K562 (cell line): Measurements from ENCODE around the gene PFKL. TPM values are rescaled to one million over a fixed set of nuclear protein-coding genes. Genes with fewer than 3 reads are reported as not detected.

ENCODE experiments used
- ATF1 ChIP-seq, 2 experiments: fragments of 450-650 bp in 1 of 2; IDR thresholded peaks; 2 replicates each; pipeline ENCODE4 v1.6.1; 2016; ENCODE audit warnings: missing compliant biosample characterization in 1 of 2, missing genetic modification characterization in 1 of 2
- BRCA1 ChIP-seq, 2 experiments: fragments of 450-650 bp in 1 of 2; sonication (generic) in 1 of 2; formaldehyde crosslinking in 1 of 2; IDR thresholded peaks; 2 replicates each; pipeline versions ENCODE4 v1.5.0 to v1.6.1; 2017 to 2020; ENCODE audit warnings: mild to moderate bottlenecking in 1 of 2, missing genetic modification reagents in 1 of 2
- JUN ChIP-seq, 2 experiments: sonication (generic) in 1 of 2; formaldehyde crosslinking in 1 of 2; IDR thresholded peaks; 2 replicates each; pipeline versions ENCODE4 v1.6.1 to v1.8.0; 2012 to 2022; ENCODE audit warnings: borderline replicate concordance in 2 of 2, mild to moderate bottlenecking in 2 of 2, improper control_type of control experiment in 1 of 2, low read depth in 1 of 2, low read length in 1 of 2, missing genetic modification reagents in 1 of 2
- KAT7 ChIP-seq: sonication (generic); formaldehyde crosslinking; IDR thresholded peaks from 2 replicates; pipeline ENCODE4 v1.8.0; 2022; ENCODE audit warnings: missing genetic modification reagents, mild to moderate bottlenecking, borderline replicate concordance
- MXD1 ChIP-seq: fragments of 250-450 bp; sonication (Bioruptor Pico); IDR thresholded peaks from 2 replicates; pipeline ENCODE4 v1.8.0; 2021; ENCODE audit warnings: borderline replicate concordance, mild to moderate bottlenecking, moderate library complexity; ENCODE audit not compliant: poor library complexity, severe bottlenecking
- NR4A1 ChIP-seq, 2 experiments: fragments of 250-450 bp in 1 of 2; fragments of 450-650 bp in 1 of 2; sonication (Bioruptor Pico) in 1 of 2; IDR thresholded peaks; 2 replicates each; pipeline versions ENCODE4 v1.4.0 to v1.6.1; 2016 to 2020; ENCODE audit warnings: mild to moderate bottlenecking in 2 of 2, missing compliant biosample characterization in 1 of 2, missing genetic modification characterization in 1 of 2, moderate library complexity in 1 of 2
- PML ChIP-seq: IDR thresholded peaks from 2 replicates; pipeline ENCODE4 v1.6.1; 2012; ENCODE audit warnings: low read length, inconsistent platforms
- POLR2AphosphoS2 ChIP-seq: IDR thresholded peaks from 2 replicates; pipeline ENCODE4 v1.6.1; 2012; ENCODE audit warnings: low read length, improper control_type of control experiment
- POLR2B ChIP-seq: fragments of 450-650 bp; IDR thresholded peaks from 2 replicates; pipeline ENCODE4 v1.6.1; 2018; ENCODE audit warnings: low read depth; ENCODE audit not compliant: partially characterized antibody
- POLR2G ChIP-seq: fragments of 200-400 bp; formaldehyde crosslinking; IDR thresholded peaks from 2 replicates; pipeline ENCODE4 v1.6.1; 2017; ENCODE audit warnings: low read depth, mild to moderate bottlenecking, antibody characterized with exemption, low read length, moderate library complexity
- RBBP5 ChIP-seq: fragments of 200-600 bp; sonication (generic); IDR thresholded peaks from 2 replicates; pipeline ENCODE4 v1.6.1; 2012; ENCODE audit warnings: borderline replicate concordance, mild to moderate bottlenecking, low read length, control low read depth, inconsistent platforms; ENCODE audit not compliant: insufficient read depth, poor library complexity, severe bottlenecking
- STAT5B ChIP-seq: fragments of 250-450 bp; sonication (Bioruptor Pico); IDR thresholded peaks from 2 replicates; pipeline ENCODE4 v1.8.0; 2021; ENCODE audit warnings: mild to moderate bottlenecking, inconsistent platforms
- TBP ChIP-seq: optimal IDR thresholded peaks from 2 replicates; pipeline ENCODE3; 2011; ENCODE audit warnings: low read depth, low read length, improper control_type of control experiment
- THAP12 ChIP-seq: fragments of 250-450 bp; sonication (Bioruptor Pico); IDR thresholded peaks from 2 replicates; pipeline ENCODE4 v1.9.0; 2021; ENCODE audit warnings: mild to moderate bottlenecking, inconsistent platforms
- XRCC5 ChIP-seq: fragments of 200-400 bp; formaldehyde crosslinking; IDR thresholded peaks from 2 replicates; pipeline ENCODE4 v1.6.1; 2017; ENCODE audit warnings: low read depth, mild to moderate bottlenecking, low read length
- ZFX ChIP-seq: sonication (generic); formaldehyde crosslinking; IDR thresholded peaks from 2 replicates; pipeline ENCODE4 v1.8.0; 2022; ENCODE audit warnings: mild to moderate bottlenecking, missing genetic modification reagents, moderate library complexity
- ZNF316 ChIP-seq: fragments of 450-650 bp; IDR thresholded peaks from 2 replicates; pipeline ENCODE4 v1.6.1; 2016
- ZNF655 ChIP-seq: fragments of 250-450 bp; sonication (Bioruptor Pico); IDR thresholded peaks from 2 replicates; pipeline ENCODE4 v1.5.0; 2021
- polyA plus RNA-seq, 8 experiments: library from polyadenylated mRNA; depleted of rRNA in 4 of 8; stranded (reverse) in 5 of 8; unstranded in 3 of 8; fragments of >200 nt; fragmentation: Nextera tagmentation in 2 of 8; fragmentation: Illumina TruSeq in 1 of 8; extraction: Ambion mirVana in 2 of 8; extraction: Trizol in 1 of 8; gene quantifications; 2 replicates each; pipeline versions ENCODE4 v1.2.1 to v1.2.3, GENCODE V29; 2011 to 2014; ENCODE audit warnings: inconsistent platforms in 1 of 8, missing spikeins in 1 of 8
- total RNA-seq, 7 experiments: library from RNA; depleted of rRNA in 6 of 7; stranded (reverse); fragments of >200 nt in 6 of 7; fragmentation: Illumina TruSeq in 2 of 7; extraction: Trizol in 2 of 7; gene quantifications; 2 replicates each; pipeline versions ENCODE4 v1.2.1 to v1.2.3, GENCODE V29; 2011 to 2021; ENCODE audit warnings: low replicate concordance in 1 of 7
- TF ChIP-seq, protein P1 (sequence below), 2 experiments: IDR thresholded peaks; 2 replicates each; pipeline ENCODE4 v1.6.1; 2011; ENCODE audit warnings: borderline replicate concordance in 1 of 2, control low read depth in 1 of 2, low read depth in 1 of 2, low read length in 1 of 2, mild to moderate bottlenecking in 1 of 2, mixed read lengths in 1 of 2, moderate library complexity in 1 of 2; ENCODE audit not compliant: insufficient read depth in 1 of 2, insufficient read length in 1 of 2, poor library complexity in 1 of 2, severe bottlenecking in 1 of 2; ENCODE audit errors: extremely low read depth in 1 of 2

The PFKL gene
- total and polyA plus RNA-seq, 9 of the 15 experiments (the other 6 are each of a cell fraction or from before 2014, with no cell fraction given) = 1.1 to 124 (median 45.6) TPM

DNA sequence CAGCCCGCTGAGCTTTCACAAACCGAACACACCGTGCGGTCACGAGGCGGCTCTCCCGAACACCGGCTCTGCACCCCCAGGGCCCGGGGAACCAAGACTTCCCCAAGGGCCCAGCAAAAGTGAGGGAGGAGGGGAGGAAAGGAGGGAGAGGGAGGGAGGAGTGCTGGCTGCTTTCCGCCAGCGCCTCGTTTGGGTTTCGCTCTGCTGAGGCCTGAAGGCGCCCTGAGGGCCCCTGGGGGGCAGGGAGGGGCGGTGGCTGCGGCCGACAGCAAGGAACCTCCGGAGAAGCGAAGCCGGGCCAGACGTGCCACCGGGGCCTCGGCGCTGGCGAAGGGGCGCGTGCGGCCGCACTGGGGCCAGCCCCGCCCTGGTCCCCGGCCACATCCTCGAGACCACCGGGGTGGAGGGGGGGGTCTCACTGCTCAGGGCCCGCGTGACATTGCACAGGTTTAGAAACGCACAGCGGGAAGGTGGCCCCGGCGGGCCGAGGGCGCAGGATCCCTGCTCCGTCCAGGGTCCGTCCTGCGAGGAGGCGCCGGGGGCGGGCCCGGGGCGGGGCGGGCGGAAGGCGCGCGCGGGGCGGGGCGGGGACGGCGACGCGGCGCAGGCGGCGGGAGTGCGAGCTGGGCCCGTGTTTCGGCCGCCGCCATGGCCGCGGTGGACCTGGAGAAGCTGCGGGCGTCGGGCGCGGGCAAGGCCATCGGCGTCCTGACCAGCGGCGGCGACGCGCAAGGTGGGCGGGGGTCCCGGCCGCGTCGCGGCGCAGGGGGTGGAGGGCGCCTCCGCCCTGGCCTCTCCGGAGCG lies at the start of gene PFKL (continued):
- no peak for TF ChIP-seq JUN (IDR thresholded peaks at IDR 0.05; ENCODE audit: borderline replicate concordance, low read depth, low read length)
- 0 out of 2 replicates have a peak, but pooled peaks have one; percentile 52 for TF ChIP-seq JUN (CRISPR knock-in tag; IDR thresholded peaks at IDR 0.05; ENCODE audit: borderline replicate concordance)
- no peak for TF ChIP-seq KAT7
- peak; percentile 46; the same call in 1 of the 2 replicates for TF ChIP-seq THAP12
- peak; percentile 72 for TF ChIP-seq POLR2G
- TF ChIP-seq ATF1 (CRISPR knock-in tag; IDR thresholded peaks at IDR 0.05) = no peak
- TF ChIP-seq ATF1 (tag; IDR thresholded peaks at IDR 0.05) = peak; percentile 47; the same call in 1 of the 2 replicates
- no peak for TF ChIP-seq NR4A1 (CRISPR knock-in tag; IDR thresholded peaks at IDR 0.05)
- TF ChIP-seq NR4A1 (tag; IDR thresholded peaks at IDR 0.05) = 0 out of 2 replicates have a peak, but pooled peaks have one; percentile 43
- no peak for TF ChIP-seq POLR2AphosphoS2
- TF ChIP-seq STAT5B = no peak
- TF ChIP-seq ZNF316 = no peak
- TF ChIP-seq ZFX (CRISPR knock-in tag) = peak; percentile 79
- TF ChIP-seq ZNF655 (CRISPR knock-in tag) = no peak
- TF ChIP-seq TBP = peak; percentile 19
- TF ChIP-seq RBBP5 = peak; percentile 89
- TF ChIP-seq MXD1 (CRISPR knock-in tag) = no peak
- no peak for TF ChIP-seq BRCA1 (IDR thresholded peaks at IDR 0.05)
- TF ChIP-seq BRCA1 (CRISPR knock-in tag; IDR thresholded peaks at IDR 0.05) = no peak
- no peak; the same call in 1 of the 2 replicates for TF ChIP-seq PML
- TF ChIP-seq, protein P1, sequence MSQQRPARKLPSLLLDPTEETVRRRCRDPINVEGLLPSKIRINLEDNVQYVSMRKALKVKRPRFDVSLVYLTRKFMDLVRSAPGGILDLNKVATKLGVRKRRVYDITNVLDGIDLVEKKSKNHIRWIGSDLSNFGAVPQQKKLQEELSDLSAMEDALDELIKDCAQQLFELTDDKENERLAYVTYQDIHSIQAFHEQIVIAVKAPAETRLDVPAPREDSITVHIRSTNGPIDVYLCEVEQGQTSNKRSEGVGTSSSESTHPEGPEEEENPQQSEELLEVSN (IDR thresholded peaks at IDR 0.05; ENCODE audit: borderline replicate concordance in 1 of 2, extremely low read depth in 1 of 2, insufficient read depth in 1 of 2, insufficient read length in 1 of 2, low read depth in 1 of 2, low read length in 1 of 2, poor library complexity in 1 of 2, severe bottlenecking in 1 of 2) = peak; percentile 53 to 73
- no peak for TF ChIP-seq POLR2B
- peak; percentile 48; the same call in 1 of the 2 replicates for TF ChIP-seq XRCC5
